HEK293 (cell line): ENCODE results near the gene DRC1.

Experiments
- CTCF ChIP-seq: fragments of 450-650 bp; formaldehyde crosslinking; IDR thresholded peaks from 2 replicates; pipeline ENCODE4 v1.5.1; 2016; ENCODE audit warnings: missing biosample characterization, missing genetic modification characterization
- ELK4 ChIP-seq: IDR thresholded peaks from 2 replicates; pipeline ENCODE4 v1.6.1; 2011; ENCODE audit warnings: mild to moderate bottlenecking, low read depth, low read length, borderline replicate concordance
- PRDM10 ChIP-seq: fragments of 450-650 bp; formaldehyde crosslinking; IDR thresholded peaks from 2 replicates; pipeline ENCODE4 v1.5.1; 2016; ENCODE audit warnings: missing biosample characterization, missing genetic modification characterization
- REST ChIP-seq: fragments of 450-650 bp; formaldehyde crosslinking; IDR thresholded peaks from 2 replicates; pipeline ENCODE4 v1.5.1; 2016; ENCODE audit warnings: missing biosample characterization, missing genetic modification characterization
- ZBTB1 ChIP-seq: fragments of 450-650 bp; formaldehyde crosslinking; IDR thresholded peaks from 2 replicates; pipeline ENCODE4 v1.5.1; 2016; ENCODE audit warnings: missing biosample characterization, missing genetic modification characterization
- ZBTB7A ChIP-seq: fragments of 450-650 bp; formaldehyde crosslinking; IDR thresholded peaks from 2 replicates; pipeline ENCODE4 v1.5.1; 2016; ENCODE audit warnings: low read depth, missing biosample characterization, missing genetic modification characterization
- ZBTB8A ChIP-seq: fragments of 450-650 bp; formaldehyde crosslinking; IDR thresholded peaks from 2 replicates; pipeline ENCODE4 v1.5.1; 2016; ENCODE audit warnings: missing biosample characterization, missing genetic modification characterization
- ZNF239 ChIP-seq: fragments of 450-650 bp; formaldehyde crosslinking; IDR thresholded peaks from 2 replicates; pipeline ENCODE4 v1.5.1; 2016; ENCODE audit warnings: missing biosample characterization, missing genetic modification characterization
- ZNF302 ChIP-seq: fragments of 450-650 bp; formaldehyde crosslinking; IDR thresholded peaks from 2 replicates; pipeline ENCODE4 v1.5.1; 2016; ENCODE audit warnings: missing biosample characterization, missing genetic modification characterization, low read depth
- ZNF398 ChIP-seq: fragments of 450-650 bp; formaldehyde crosslinking; IDR thresholded peaks from 2 replicates; pipeline ENCODE4 v1.5.1; 2017; ENCODE audit warnings: missing biosample characterization, missing genetic modification characterization
- ZNF561 ChIP-seq: fragments of 450-650 bp; IDR thresholded peaks from 2 replicates; pipeline ENCODE4 v1.5.1; 2018; ENCODE audit warnings: missing biosample characterization, missing genetic modification characterization, borderline replicate concordance

GRCh38 chr2:26432363-26432762, 30.6 kb downstream of the DRC1 start:
- TF ChIP-seq ZBTB7A (tag by site-specific recombination) (no peak), CTCF (no peak), ZNF561 (tag by site-specific recombination) (no peak), ZBTB1 (no peak), ZNF302 (tag by site-specific recombination) (no peak), ZNF239 (no peak), ZNF398 (tag by site-specific recombination) (no peak), REST (tag by site-specific recombination) (no peak), PRDM10 (tag by site-specific recombination) (no peak), ZBTB8A (tag by site-specific recombination) (no peak), ELK4 (no peak)
